ENCODE results near the gene ZSWIM6.

Gene ZSWIM6

GRCh38 chr5:61567337-61567736, 235.3 kb downstream of the ZSWIM6 start:
- DNase-seq, result no peak

GRCh38 chr5:61569353-61569752, 237.3 kb downstream of the ZSWIM6 start:
- no peak for DNase-seq

- DNase-seq, result no peak
These were observed 238.7 kb downstream of the ZSWIM6 start for GRCh38 chr5:61570767-61571166.

- no peak for DNase-seq
These were observed 240.9 kb downstream of the ZSWIM6 start for GRCh38 chr5:61572959-61573358.

- no peak for DNase-seq
These were observed 243.0 kb downstream of the ZSWIM6 start for GRCh38 chr5:61575103-61575502.

GRCh38 chr5:61575581-61575980, 243.5 kb downstream of the ZSWIM6 start:
- no peak for DNase-seq

- DNase-seq, result no peak
These were observed 244.5 kb downstream of the ZSWIM6 start for GRCh38 chr5:61576556-61576955.

GRCh38 chr5:61578858-61579503, 246.9 kb downstream of the ZSWIM6 start:
- DNase-seq, result no peak

GRCh38 chr5:61582205-61582820, 250.3 kb downstream of the ZSWIM6 start:
- no peak for DNase-seq

GRCh38 chr5:61582887-61583286, 250.8 kb downstream of the ZSWIM6 start:
- no peak for DNase-seq

GRCh38 chr5:61586096-61587084, 254.3 kb downstream of the ZSWIM6 start:
- DNase-seq, result no peak

GRCh38 chr5:61587125-61587524, 255.1 kb downstream of the ZSWIM6 start:
- no peak for DNase-seq

- no peak for DNase-seq
These were observed 256.2 kb downstream of the ZSWIM6 start for GRCh38 chr5:61588216-61588615.

- DNase-seq, result no peak
These were observed 257.9 kb downstream of the ZSWIM6 start for GRCh38 chr5:61589946-61590345.

- DNase-seq, result no peak
These were observed 258.4 kb downstream of the ZSWIM6 start for GRCh38 chr5:61590473-61590872.

- DNase-seq, result no peak
These were observed 259.8 kb downstream of the ZSWIM6 start for GRCh38 chr5:61591859-61592258.

GRCh38 chr5:61595426-61595825, 263.4 kb downstream of the ZSWIM6 start:
- no peak for DNase-seq

Data from activated naive CD4-positive, alpha-beta T cell (primary cell).